ENCODE data around the gene PDZRN3. TPM values are rescaled to one million over a fixed set of nuclear protein-coding genes. Genes with fewer than 3 reads are reported as not detected.

PDZRN3 gene
- total and polyA plus RNA-seq, 2 donors (not counting 3 experiments of a cell fraction or from before 2014, with no cell fraction given) = not detected

GRCh38 chr3:73674280-73674679, 49.5 kb upstream of the PDZRN3 start:
- no TSS peak for BruUV-seq (replicated peaks)
- Histone ChIP-seq H4K20me1 (replicated peaks; ENCODE audit: control insufficient read depth, extremely low read depth, insufficient read depth, low read length) (no peaks in the 10 kb centered on the region), H3K27ac (ENCODE audit: insufficient read depth, low read depth, low read length) (no peak overlapping the region), H3K36me3 (ENCODE audit: control insufficient read depth in 2 of 2, extremely low read depth in 1 of 2, insufficient read depth in 2 of 2, low read length in 2 of 2) (no peaks in the 10 kb centered on the region), H3K4me1 (ENCODE audit: control insufficient read depth, extremely low read depth, insufficient read depth, low read length) (no peaks in the 10 kb centered on the region), H3K4me3 (replicated peaks in 1 of 3; ENCODE audit: insufficient read depth in 1 of 3, low read depth in 1 of 3, low read length in 3 of 3) (no peak overlapping the region), H2AFZ (ENCODE audit: low read depth, low read length) (no peak overlapping the region), H3K9me3 (replicated peaks; ENCODE audit: control insufficient read depth, insufficient read depth, low read length) (no peaks in the 10 kb centered on the region), H3K79me2 (ENCODE audit: control insufficient read depth, insufficient read depth, low read length) (no peaks in the 10 kb centered on the region), H3K4me2 (ENCODE audit: insufficient read depth, low read length) (no peak overlapping the region), H3K27me3 (ENCODE audit: control insufficient read depth in 2 of 2, insufficient read depth in 2 of 2, low read length in 2 of 2) (no peaks in the 10 kb centered on the region), H3K9me1 (replicated peaks; ENCODE audit: control insufficient read depth, extremely low read depth, insufficient read depth, low read length) (no peaks in the 10 kb centered on the region), H3K9ac (replicated peaks; ENCODE audit: extremely low read depth, insufficient read depth, low read length) (no peak overlapping the region)
- intact Hi-C loops (cut with micrococcal nuclease) (no loop called here), dilution Hi-C loops (cut with MboI; ENCODE audit: extremely low pct_ligation_motif_present, low sequenced_read_pairs) (no loop called here)
- FAIRE-seq (no peak), DNase-seq (ENCODE audit: low read depth, low spot score) (no peak)
- POLR2A ChIA-PET = no interaction called here
- CTCF ChIA-PET = no interaction called here
- TF ChIP-seq EZH2 (IDR thresholded peaks at IDR 0.05; ENCODE audit: borderline replicate concordance, low read depth, low read length, severe bottlenecking) (no peak), POLR2AphosphoS5 (IDR thresholded peaks at IDR 0.05; ENCODE audit: insufficient read depth, low read depth, low read length) (no peak), MAX (IDR thresholded peaks at IDR 0.05; ENCODE audit: insufficient read depth, insufficient read length) (no peak), GATA2 (IDR thresholded peaks at IDR 0.05; ENCODE audit: insufficient read depth, insufficient read length, low read depth, low read length) (no peak), CTCF (IDR thresholded peaks at IDR 0.05; ENCODE audit: extremely low read depth in 1 of 2, insufficient read depth in 1 of 2, low read depth in 1 of 2, low read length in 2 of 2) (no peak), FOS (IDR thresholded peaks at IDR 0.05; ENCODE audit: borderline replicate concordance, insufficient read depth, low read length) (no peak), POLR2A (IDR thresholded peaks at IDR 0.05; ENCODE audit: low read depth, low read length) (no peak), MYC (IDR thresholded peaks at IDR 0.05; ENCODE audit: low read depth, low read length) (no peak), JUN (IDR thresholded peaks at IDR 0.05; ENCODE audit: borderline replicate concordance, insufficient read depth, insufficient read length, low read depth) (no peak)
